OCI-LY1 (cell line): Measurements from ENCODE around the gene KIF4A.

ENCODE experiments used
- EZH2 ChIP-seq: fragments of 200-600 bp; sonication (generic), shearing (Covaris generic); IDR thresholded peaks from 2 replicates; pipeline ENCODE4 v1.8.0; 2017; ENCODE audit warnings: borderline replicate concordance, mixed run types, mild to moderate bottlenecking, antibody characterized with exemption, low read length, moderate library complexity, mixed read lengths
- TF ChIP-seq, protein P1 (sequence below): fragments of 200-600 bp; sonication (generic), shearing (Covaris generic); IDR thresholded peaks from 2 replicates; pipeline ENCODE4 v1.5.1; 2017; ENCODE audit warnings: mild to moderate bottlenecking, antibody characterized with exemption, low read length, moderate library complexity, mixed read lengths

DNA sequence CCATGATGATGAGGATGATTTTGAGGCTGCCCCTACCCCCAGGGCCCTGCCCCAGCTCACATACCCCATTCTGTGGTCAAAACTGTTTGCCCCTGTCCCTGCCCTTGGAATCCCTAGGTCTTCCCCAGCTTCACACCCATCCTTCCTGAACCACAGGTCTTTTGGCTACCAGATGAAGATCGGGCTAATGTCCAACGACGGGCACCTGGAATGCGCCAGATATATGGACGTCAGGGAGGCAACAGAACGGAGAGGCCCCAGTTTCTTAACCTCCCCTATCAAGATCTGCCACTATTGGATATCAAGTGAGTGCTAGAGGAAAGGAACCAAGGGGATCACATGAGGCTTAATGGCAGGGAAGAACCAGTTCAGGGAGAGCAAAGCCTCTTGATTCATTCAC is 139.9 kb downstream of the KIF4A start:
- TF ChIP-seq, protein P1, sequence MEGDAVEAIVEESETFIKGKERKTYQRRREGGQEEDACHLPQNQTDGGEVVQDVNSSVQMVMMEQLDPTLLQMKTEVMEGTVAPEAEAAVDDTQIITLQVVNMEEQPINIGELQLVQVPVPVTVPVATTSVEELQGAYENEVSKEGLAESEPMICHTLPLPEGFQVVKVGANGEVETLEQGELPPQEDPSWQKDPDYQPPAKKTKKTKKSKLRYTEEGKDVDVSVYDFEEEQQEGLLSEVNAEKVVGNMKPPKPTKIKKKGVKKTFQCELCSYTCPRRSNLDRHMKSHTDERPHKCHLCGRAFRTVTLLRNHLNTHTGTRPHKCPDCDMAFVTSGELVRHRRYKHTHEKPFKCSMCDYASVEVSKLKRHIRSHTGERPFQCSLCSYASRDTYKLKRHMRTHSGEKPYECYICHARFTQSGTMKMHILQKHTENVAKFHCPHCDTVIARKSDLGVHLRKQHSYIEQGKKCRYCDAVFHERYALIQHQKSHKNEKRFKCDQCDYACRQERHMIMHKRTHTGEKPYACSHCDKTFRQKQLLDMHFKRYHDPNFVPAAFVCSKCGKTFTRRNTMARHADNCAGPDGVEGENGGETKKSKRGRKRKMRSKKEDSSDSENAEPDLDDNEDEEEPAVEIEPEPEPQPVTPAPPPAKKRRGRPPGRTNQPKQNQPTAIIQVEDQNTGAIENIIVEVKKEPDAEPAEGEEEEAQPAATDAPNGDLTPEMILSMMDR, result no peak
- TF ChIP-seq EZH2, result no peak
